Bone marrow (tissue), 2 donors: ENCODE data around the gene CEP152.

ENCODE experiments used
- DNase-seq, 2 donors: peaks; one replicate each; lab custom pipeline; 2025; lab: John Stamatoyannopoulos, UW

CEP152 gene

DNA sequence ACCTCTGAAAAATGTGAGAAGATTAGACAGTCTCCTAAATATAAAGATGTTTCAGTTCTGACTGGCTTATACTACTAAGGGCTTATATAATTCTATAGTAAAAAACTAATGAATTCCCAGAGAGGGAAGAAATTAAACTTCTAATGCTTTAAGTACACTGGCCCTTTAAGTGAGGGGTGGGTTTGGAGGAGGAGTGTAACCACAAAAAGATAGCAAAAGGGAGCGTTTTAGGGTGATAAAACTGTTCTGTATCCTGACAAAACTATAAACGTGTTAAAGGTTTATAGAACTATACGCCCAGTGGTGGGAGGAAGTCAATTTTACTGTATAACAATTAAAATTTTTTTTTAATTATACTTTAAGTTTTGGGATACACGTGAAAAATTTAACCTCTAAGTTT lies 45.8 kb downstream of the CEP152 start:
- DNase-seq, result no peak

DNA sequence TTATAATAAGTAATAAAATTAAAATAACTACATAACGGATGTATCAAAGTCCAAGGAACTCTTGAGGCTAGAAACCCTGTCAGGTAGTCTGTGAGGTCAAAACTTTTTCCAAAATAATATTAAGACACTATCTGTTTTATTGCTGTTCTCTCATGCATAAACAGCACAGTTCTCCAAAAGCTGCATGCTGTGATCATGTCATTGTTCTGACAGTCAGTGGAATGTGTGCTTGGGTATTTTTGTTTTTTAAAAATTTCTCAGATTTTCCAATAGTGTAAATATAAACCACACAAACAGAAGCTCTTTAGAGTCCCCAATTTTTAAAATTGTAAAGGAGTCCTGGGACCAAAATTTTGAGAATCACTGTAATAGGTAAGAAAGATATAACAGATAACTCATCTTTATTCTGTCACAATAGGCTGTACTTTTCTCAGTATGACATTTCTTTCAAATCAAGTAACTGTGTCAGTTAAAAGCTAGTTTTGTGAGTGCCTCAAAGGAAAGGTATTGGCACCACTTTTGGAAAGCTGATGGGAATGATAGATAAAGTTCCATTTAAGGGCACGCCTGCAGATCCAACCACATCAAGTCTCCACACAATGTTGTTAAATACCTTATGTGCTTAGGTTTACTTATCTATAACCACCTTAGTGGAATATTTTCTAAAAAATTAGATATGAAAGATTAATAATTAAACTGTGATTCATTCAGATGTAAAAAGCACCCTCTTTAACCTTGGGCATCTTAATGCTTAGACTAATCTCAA lies 49.3 kb downstream of the CEP152 start:
- no peak for DNase-seq

DNA sequence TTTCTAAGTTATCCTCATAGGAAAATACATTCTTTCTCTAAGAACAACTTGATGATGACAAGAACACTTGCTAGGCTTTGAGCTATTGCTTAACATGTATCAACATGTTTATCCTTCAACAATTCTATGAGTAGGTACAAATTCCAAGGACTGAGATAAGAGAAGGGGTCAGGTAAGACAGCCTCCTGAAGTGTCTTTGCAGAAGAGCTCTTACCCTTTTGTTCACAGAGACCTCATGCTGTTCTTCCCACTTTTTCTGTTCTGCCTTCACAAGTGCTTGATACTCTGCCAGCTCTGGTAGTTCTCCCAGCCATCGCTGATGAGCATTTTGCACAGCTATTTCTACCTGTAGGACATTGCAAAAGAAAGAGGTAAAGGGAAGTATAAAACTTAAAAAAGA lies 50.9 kb downstream of the CEP152 start:
- no peak for DNase-seq

DNA sequence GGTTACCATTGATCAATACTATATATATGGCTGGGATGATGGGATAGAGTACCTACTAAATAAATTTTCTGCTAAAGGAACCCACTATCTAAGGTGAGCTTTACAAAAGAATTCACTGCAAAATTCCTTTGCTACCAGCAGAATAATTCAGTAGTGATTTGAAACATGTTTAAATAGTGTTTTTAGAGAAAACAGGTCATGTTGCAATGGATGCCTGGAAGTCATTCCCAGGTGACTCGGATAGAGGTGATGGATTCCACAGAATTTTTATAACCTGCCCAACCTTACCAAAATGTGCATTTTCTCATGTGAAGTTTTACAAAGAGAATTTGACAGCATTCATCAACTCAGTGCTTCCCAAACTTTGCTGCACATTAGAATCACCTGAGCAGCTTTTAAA lies 53.2 kb downstream of the CEP152 start:
- DNase-seq, result no peak

DNA sequence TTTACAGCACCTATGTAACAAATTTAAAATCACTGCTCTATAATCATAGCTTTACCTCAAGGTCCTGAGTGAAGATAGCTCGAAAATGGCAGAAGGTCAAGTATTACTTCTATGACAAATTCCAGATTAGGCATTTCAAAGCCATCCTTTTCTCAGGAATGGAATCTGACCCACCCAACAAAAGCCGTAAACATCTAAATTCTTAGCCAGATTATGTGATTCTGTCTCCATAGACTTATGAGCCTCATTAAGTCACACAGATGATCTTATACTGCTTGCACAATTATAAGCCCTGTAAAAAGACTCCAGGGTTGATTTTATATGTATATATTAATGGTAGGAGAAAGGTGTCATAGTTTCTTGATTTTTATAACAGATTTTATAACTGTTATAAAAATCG lies 56.9 kb downstream of the CEP152 start:
- DNase-seq, result no peak

DNA sequence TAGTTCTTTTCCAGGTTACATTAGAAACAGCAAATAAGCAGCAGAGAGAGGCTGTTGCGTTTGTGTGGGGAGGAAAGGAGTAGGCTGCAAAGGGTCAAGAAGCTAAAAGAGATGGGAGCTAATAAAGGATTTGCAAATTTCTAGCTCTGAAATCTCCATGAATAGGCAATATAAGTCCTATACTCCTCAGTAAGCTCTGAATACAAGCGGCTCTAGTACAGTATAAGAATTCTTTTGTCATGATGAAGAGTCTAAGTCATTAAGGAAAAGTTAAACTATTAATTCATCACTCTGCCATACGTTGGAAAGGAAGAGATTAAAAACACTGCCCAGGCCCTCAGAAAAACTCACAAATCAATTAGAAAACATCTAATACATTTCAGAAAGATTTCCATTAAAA lies 59.3 kb downstream of the CEP152 start:
- DNase-seq, result no peak

DNA sequence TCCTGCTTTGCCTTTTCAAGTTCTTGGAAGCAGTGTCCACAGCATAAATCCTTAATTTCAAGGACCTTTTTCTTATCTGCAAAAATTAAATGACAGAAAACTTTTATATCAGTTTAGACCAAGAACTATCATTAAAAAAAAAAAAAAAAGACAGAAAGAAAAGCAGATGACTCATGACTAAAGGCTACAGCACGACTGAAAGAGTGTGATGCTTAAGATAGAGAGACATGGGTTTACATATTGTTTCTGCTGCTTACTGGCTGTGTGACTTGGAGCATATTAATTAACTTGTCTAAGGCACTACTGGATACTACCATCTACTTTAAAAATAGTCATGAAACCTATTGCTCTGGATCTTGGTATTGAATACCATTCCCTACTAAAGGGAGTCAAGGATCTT lies 62.3 kb downstream of the CEP152 start:
- DNase-seq, result no peak

DNA sequence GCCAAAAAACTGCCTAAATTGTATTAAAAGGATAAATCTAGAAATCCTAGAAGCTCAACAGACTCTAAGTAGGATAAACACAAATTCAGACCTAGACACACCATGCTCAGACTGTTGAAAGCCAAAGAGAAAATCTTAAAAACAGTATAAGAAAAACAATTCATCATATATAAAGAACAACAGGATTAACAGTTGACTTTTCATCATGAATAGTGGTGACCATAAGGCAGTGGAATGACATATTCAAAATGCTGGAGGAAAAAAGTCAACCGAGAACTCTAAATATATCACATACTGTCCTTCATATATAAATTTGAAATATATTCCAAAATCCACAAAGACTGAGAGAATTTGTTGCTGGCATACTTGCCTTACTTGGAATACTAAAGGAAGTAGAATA lies 77.3 kb downstream of the CEP152 start:
- no peak for DNase-seq

DNA sequence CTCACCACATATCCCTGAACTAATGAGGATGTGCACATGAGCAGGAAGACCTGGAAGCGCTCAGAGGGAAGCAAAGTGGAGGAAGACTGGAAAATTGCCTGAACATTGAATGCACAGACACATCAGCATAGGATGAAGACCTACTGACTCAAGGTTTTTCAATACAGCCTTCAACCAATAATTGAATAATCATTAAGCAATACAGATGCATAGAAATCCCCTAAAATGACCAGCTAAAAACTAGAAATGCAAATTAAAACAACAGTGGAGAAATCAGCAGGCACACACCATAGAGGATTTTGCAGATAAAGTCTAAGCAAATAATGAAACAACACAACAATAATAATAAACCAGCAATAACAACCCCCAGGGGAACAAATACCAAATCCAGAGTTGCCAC lies 80.4 kb downstream of the CEP152 start:
- no peak for DNase-seq

DNA sequence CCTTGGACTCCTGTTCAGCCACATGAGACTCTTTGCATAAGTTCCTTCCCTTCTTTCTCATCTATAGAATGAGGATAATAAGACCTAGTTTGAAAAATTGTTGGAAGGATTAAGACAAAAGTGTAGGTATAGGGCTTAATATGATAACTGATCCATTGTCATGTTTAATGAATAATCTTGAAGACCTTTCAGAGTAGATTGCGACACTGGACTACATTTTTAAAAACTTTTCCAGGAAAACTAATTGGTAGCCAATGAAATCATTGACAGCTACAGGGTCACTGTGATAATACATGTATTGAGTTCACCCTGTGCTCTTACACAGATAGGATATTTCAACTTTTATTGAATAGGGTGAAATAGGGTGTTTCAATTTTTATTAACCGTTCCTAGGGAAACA lies 86.9 kb downstream of the CEP152 start:
- DNase-seq, result no peak

DNA sequence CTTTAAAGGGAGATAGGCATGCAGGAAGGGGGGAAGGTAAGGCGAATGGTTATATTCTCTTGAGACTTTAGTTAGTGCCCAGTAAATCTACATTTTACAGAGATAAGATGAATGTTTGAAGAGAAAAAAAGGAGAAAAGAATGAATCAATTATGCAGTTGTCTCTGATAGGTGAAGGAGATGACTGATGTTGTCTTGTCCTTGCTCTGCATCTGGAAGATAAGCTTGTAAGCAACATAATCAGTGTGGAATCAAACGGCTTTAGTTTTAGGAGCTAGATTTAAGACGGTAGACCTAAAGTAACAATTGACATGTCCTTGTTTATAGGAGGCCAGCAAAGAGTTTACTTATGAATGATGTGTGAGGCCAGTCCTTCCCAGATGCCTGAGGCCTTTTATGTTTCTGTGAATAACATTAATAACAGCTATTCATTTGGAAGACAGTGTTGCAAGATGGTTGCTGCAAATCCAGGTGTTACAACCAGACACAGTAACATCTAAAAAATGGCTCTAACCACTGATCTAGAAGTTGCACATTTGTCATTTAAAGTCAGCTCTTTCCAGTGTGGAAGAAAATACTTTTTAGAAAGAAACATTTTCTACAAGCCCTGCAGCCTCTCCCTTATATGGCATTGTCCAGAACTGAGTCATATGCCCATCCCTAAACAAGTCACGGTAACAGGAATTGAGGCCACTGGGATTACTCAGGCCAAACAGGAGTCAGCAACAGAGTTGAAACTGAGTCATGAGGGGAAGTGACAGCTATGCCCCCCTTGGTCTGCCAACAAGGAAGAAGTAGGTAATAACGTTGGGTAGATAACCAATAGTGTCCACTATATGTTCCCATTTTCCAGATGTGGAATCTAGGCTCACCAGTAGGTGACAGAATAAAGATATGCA lies 87.9 kb downstream of the CEP152 start:
- no peak for DNase-seq

DNA sequence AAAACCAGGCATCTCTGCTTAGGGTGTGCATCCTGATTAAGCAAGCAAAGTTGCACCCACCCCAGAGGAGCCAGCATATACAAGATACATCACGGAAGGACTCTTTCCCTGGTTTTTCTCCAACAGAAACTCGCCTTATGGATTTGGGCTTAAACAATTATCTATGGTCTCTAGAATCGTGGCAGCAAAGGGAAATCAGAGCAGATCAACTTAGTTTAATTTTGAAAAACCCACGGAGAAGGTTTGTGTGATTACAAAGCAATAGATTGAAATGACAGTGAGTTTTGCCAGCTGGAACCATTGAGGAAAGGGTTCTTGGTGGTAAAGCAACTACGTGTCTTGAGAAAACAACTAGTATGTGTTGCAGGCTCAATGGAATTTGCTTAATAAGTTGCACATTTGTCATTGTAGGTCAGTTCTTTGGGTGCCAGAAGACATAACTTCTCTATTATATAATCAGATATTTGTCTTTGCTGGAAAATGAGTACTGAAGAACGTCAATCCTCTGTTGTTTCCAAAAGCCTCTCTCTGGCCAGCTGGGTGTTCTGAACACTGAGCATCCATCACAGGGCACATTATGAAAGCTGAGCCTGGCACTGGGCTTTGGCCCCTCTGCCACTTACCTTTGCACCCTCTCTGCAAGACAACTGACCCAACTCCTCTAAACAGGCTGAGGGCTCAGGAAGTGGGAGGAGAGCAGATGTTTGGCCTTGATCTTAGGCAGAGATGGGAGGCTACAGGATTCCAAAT lies 89.6 kb downstream of the CEP152 start:
- DNase-seq, result no peak

DNA sequence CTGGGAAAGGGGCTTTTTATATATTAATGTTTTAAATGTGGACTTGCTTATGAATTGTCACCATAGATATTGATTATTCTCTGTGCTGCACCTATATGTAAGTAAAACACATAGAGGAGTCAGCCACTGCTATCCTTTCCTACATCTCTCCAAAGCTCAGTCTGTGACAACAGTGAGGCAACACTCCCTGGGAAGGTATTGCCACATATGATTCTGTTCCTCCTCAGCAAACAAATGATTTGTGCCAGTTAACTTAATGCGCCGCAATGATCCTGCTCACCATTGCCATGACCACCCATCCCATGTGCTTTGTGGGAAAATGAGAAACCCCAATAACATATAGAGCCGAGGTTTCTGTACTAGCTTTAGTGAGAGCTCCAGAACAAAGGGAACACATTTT lies 90.2 kb downstream of the CEP152 start:
- no peak for DNase-seq

DNA sequence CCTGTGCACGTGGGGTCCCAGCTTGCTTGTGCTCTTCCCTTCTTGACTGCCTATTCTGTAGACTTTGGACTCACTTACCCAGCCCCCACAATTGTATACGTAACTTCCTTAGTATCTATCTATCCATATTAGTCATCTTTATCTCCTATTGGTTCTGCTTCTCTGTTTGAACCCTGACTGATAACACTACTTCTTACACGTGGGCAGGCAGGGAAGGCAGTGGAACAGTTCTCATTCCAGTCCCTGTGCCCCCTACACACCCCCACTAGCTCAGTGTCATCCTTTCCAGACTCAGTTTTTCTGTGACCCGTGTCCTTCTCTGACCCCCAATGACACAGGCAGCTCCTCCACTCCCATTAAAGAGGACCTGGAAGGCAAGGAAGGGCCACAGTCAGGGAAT lies 91.2 kb downstream of the CEP152 start:
- DNase-seq, result no peak

DNA sequence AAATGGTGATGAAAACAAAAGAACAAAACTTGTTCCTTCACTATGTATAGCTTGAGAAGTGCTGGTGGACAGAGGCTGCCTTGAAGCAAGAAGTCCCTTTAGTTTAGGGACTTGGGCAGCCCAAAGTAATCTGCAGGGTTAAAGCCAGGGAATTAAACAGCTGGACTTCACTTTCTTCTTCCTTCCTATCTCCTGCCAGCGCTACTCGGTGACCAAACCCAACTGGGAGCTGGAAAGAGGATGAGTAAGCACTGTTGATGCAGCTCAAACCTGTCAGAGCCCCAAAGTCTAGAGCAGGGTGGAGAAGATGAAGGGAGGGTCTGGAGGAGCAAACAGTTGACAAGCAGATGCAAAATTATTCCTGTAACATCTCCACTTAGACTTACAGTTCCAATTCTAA lies 92.2 kb downstream of the CEP152 start:
- no peak for DNase-seq

DNA sequence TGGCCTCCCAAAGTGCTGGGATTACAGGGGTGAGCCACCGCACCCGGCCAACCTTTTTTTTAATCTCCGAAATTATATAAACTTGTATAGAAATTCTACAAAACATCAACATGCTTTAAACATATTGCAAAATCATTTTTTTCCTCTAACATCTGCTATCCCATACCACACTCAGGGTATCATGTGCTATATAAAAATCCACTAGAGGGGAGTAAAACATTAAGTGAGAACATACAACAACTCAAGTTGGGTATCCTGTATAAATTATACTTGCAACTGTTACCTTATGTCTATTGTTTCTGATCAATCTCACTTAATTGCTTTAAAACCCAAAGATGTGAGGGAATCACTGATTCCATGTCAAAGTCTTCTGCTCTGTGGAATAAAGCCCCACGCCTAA lies 93.4 kb downstream of the CEP152 start:
- DNase-seq, result no peak

DNA sequence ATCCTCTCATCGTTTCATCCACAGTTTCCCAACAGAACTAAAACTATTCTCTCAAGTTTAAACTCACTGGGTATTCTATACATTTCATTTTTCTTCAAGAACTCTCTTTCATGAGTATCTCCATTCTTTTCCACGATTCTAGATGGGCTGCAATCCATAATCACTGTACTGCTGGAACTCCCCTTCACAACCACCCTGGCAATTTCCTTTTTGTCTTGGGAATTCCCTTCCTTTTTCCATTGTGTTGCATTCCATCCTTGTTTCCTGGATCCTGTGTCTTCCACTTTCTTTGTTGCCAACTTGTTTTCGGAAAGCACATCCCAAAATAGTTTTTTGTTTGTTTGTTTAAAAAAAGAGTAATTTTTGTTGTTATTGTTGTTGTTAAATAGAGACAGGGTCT lies 98.3 kb downstream of the CEP152 start:
- DNase-seq, result no peak

DNA sequence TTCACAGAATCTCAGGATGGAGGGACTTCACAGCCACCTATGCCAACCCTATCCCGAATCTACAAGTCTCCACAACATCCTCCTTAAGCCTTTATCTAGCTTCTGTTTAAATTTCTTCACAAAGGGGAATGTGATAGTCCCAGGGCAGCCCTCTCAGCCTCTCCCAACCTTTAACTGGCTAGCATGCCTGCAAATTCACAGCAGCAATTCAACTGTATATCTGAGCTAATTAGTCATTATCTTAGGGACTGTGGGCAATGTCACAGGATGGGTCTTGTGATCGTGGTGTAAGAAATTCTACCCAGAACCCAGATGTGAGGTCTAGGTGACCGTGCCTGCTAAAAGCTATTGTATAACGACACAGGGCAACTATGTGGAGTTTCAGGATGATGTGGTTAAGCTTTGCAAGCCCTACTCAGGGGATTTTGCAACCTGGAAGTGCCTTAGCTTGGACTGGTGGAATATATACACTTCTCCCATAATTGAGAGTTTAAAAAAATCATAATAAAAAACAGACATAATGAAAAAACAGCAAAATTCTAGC lies 99.8 kb downstream of the CEP152 start:
- DNase-seq, result no peak

DNA sequence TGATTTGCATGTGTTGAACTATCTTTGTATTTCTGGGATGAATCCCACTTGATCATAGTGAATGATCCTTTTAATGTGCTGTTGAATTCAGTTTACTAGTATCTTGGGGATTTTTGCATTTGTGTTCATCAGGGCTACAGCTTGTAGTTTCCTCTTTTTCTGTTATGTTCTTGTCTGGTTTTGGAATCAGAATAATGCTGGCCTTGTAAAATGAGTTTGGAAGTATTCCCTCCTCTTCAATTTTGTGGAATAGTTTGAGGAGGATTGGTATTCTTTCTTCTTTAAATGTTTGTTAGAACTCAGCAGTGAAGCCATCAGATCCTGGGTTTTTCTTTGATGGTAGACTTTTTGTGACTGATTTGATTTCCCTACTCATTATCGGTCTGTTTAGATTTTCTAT lies 102.2 kb downstream of the CEP152 start:
- DNase-seq, result no peak

DNA sequence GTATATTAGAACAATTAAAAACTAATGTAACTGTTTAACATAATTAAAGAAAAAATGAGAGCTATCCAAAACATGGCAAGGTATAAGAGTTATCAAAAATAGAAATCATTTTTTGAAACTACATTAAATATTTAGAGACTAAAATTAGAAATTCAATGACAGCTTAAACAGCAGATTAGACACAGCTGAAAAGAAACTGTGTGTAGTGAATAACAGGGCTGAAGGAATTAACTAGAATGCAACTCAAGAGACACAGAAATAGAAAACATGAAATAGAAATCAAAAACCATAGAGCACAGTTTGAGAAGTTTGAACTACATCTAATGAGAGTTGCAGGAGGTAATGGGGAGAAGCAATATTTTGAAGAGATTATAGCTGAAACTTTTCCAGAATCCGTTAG lies 105.5 kb downstream of the CEP152 start:
- DNase-seq, result no peak

DNA sequence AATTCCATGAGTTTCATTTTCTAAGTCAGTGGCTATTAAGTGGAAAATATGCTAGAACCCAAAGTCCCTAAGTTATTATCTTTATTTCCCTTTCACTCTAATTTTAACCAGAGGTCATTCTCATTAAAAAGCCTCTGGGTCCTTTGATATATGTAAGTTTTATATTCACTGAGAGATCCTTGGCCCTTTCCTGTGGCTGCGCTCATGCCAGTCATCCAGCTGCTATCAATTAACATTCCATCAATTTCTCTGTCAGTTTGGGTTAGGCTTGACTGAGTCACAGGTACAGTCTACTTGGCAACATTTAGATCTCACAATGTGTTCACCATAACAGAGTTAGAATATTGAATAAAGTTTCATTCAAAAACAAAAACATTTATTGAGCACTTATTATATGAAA lies 107.3 kb downstream of the CEP152 start:
- no peak for DNase-seq

DNA sequence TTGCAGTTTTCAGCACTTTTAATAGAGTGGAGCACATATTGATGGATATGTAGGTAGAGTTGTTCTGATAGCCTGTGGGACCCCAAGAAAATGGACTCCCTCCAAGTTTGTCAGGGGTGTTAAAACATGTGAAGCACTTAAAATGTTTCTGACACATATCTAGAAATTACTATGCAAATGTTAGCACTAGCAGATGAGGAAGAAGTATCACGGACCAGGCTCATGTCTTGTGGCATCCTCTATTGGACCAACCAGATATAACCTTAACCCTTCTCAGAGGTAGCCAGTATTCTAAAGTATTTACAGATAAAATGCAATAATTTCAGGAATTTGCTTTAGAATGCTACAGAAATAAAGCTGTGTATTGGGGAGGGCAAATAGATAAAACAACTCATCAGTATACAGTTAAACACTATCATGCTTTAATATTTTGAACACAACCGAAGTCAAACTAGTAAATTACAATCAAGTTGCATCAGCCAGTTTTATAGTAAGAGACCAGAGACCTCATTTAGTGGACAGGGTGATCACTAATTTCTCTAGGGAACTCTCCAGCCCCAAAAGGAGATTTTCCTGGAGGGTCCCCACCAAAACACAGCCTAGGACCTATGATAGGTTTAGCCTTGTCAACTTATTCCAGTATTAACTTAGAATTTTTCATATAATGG lies 108.2 kb downstream of the CEP152 start:
- no peak for DNase-seq
